Activated gamma-delta T cell treated with anti-CD3 and anti-CD28 coated beads, Interleukin-2, amount 50 U/mL, for 16 hours (primary cell): ENCODE results near the gene GOLGA6L1.
"Not testable (repeated sequence)": the region's sequence is repeated elsewhere in the genome, so short reads cannot be mapped to it uniquely, and the experiment has no call there.

Experiments used
- DNase-seq: peaks from one replicate; pipeline ENCODE4 v3.0.0-alpha.2; 2020; ENCODE audit warnings: low read depth

GOLGA6L1 gene, protein sequence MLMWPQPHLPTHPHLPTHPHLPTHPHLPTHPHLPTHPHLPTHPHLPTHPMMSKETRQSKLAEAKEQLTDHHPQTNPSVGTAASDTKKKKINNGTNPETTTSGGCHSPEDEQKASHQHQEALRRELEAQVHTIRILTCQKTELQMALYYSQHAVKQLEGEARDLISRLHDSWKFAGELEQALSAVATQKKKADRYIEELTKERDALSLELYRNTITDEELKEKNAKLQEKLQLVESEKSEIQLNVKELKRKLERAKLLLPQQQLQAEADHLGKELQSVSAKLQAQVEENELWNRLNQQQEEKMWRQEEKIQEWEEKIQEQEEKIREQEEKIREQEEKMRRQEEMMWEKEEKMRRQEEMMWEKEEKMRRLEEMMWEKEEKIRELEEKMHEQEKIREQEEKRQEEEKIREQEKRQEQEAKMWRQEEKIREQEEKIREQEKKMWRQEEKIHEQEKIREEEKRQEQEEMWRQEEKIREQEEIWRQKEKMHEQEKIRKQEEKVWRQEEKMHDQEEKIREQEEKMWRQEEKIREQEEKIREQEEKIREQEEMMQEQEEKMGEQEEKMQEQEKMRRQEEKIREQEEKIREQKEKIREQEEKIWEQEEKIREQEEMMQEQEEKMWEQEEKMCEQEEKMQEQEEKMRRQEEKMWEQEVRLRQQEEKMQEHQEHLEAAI

DNA sequence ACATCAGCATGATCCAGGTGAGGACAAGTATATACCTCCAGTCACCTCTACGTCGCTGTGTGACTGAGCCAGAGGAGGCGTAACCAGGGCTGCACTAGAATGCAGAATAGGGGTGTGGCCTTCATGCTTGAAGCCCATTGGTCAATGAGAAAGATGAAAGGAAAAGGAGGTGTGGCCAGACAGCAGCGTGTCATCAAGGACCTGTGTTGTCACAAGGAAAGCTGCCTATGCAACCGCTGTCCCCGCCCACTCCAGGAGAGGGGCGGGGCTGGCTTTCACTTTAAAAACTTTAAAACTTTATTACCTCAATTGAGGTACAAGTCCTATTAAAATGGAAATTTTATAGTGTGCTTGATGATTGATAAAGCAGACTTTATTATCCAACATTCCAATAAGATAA lies at the start of gene GOLGA6L1:
GOLGA6L1 (minus strand) TSS at position 101 of the 400 bp plus-strand sequence; CDS start at position 10, 91 bp downstream.
- not testable (repeated sequence) for DNase-seq

DNA sequence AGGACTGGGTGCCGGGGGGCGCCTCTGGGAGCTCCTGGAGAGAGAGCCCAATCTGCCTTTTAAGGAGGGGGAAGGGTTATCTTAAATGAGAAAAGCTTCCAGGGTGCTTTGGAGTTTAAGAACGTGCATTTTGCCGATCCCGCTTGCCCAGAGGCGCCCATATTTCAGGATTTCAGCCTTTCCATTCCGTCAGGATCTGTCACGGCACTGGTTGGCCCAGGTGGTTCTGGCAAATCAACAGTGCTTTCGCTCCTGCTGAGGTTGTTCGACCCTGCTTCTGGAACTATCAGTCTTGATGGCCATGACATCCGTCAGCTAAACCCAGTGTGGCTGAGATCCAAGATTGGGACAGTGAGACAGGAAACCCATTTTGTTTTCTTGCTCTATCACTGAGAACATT lies 44.6 kb upstream of the GOLGA6L1 start:
- DNase-seq = not testable (repeated sequence)

DNA sequence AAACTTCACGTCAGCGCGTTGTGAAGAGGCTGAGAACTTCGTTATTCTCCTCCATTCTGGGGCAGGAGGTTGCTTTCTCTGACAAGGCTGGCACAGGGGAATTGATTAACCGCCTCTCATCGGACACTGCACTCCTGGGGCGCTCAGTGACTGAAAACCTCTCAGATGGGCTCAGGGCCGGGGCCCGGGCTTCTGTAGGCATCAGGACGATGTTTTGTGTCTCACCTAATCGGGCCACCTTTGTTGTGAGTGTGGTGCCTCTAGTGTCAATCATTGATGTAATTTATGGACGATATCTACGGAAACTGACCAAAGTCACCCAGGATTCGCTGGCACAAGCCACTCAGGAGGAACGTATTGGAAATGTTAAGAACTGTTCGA lies 43.9 kb upstream of the GOLGA6L1 start:
- DNase-seq = not testable (repeated sequence)

DNA sequence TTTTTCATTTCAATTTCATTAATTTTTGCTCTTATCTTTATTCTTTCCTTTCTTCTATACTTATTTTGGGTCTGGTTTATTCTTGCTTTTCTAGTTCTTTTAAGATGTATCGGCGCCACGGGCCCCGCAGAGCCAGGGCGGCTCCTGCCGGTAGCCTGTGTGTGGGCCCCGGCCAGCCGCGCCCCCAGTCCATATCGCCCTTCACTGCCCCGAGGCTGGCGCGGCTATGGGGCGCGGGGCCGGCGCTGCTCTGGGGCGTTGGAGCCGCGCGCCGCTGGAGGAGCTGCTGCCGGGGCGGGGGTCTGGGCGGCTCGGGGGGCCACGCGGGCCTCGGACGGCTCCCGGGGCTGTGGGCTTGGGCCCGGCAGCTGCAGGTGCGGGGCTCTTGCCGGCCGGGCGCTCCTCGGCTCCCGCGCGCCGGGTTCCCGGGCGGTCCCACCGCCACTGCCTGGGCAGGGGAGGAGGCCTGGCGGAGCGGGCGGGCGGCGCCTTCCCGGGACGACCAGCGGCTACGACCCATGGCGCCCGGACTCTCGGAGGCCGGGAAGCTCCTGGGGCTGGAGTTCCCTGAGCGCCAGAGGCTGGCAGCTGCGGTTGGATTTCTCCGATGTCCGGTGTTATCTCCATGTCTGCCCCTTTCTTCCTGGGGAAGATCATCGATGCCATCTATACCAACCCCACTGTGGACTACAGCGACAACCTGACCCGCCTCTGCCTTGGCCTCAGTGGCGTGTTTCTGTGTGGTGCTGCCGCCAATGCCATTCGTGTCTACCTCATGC lies 43.3 kb upstream of the GOLGA6L1 start:
- DNase-seq = not testable (repeated sequence)

DNA sequence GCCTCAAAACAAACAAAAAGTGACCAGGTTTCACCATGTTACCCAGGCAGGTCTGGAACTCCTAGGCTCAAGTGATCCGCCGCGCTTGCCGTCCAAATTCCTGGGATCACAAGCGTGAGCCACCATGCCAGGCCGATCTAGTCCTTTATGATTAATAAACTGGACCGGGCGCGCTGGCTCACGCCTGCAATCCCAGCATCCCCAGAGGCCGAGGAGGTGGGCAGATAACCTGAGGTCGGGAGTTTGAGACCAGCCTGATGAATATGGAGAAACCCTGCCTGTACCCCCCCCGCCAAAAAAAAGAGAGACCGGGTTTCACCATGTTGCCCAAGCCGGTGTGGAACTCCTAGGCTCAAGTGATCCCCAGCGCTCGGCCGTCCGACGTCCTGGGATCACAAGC lies 40.1 kb upstream of the GOLGA6L1 start:
- not testable (repeated sequence) for DNase-seq

DNA sequence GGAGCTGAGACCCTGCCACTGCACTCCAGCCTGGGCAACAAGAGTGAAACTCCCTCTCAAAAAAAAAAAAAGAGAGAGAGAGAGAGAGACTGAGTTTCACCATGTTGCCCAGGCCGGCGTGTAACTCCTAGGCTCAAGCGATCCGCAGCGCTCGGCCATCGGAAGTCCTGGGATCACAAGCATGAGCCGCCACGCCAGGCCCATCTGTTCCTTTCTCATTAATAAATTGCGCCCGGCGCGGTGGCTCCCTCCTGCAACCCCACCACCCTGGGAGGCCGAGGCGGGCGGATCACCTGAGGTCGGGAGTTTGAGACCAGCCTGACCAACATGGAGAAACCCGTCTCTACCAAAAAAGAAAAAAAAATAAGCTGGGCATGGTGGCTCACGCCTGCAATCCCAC lies 39.0 kb upstream of the GOLGA6L1 start:
- not testable (repeated sequence) for DNase-seq

DNA sequence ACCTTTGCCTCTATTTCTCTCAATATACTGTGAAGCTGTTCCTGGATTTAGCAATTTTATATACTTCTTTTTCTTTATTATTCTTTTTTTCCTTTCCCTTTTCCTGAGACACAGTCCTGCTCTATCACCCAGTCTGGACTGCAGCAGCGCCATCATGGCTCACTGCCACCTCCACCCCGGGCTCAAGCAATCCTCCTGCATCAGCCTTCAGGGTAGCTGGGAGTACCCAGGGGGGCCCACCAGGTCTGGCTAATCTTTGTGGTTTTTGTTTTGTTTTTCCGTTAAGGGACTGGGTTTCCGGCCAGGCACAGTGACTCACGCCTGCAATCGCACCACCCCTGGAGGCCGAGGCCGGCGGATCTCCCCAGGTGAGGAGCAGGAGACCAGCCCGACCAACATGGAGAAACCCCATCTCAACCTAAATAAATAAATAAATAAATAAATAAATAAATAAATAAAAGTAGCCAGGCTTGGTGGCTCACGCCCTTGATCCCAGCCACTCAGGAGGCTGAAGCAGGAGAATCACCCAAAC lies 38.1 kb upstream of the GOLGA6L1 start:
- DNase-seq = not testable (repeated sequence)

DNA sequence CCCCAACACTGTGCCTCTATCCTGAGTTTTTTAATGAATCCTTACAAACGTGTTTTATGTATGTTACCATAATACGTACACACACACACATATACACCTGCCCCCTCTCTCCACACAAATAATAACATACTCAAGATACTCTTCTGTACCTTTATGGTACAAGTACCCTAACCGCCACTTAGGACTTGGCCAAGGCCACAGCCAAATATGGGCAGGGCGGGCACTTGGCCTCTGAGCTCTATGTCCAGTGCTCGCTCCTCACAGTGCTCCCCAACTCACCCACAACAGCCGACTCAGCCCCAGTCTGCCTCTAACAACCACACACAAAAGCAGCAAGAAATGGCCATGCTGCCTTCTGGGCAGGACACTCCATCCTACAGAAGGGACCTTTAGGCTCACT lies 3.8 kb downstream of the GOLGA6L1 start:
- DNase-seq = not testable (repeated sequence)

DNA sequence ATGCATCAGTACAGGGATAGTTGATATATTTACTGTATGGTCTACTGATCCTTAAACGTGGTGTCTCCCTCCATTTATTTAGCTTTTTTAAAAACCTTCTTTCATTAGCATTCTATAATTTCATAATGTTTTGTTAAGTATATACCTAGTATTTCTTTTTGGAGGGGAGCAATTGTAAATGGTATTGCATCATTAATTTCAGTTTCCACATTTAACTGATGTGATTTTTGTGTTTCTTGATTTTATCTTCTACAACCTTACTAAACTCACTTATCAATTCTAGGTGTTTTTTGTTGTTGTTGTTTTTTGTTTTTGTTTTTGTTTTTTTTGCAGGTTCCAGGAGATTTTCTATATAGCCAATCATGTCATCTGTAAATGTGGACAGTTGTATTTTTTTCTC lies 18.4 kb downstream of the GOLGA6L1 start:
- DNase-seq = no peak

DNA sequence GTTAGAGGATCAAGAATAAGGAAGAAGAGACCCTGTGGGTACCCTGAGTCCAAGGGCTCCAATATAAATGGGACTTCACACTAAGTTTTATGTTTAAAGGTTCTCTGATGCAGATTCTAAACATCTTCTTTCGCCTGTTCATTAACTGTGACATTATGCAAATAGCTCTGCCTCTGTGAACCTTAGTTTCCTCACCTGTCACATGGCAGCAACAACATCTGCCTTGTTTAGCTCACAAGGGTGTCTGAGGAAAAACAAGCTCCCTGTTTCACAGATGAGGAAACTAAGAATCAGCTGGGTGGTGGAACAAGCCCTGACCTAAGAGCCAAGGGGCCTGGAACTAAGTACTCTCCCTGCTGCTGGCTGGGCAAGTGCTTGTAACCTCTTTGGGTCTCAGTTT lies 40.8 kb downstream of the GOLGA6L1 start:
- DNase-seq = no peak

DNA sequence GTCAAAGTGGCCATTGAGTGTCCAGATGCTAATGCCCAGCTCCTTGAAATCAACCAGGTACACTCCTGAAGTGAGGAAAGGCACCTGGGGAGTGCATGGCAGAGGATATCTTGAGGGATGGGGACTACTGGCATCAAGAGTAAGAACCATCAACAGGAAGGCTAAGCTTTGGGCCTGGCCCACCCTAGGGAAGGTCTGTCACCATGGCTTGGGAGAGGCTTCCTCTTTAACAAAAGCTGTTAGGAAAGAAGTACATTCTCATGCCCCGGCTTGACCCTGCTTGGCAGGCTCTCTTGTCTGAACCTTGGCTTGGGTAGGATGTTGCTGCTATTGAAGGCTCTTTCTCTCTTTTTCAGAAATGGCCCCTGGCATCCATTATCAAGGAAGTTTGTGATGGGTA lies 53.5 kb downstream of the GOLGA6L1 start:
- no peak for DNase-seq

DNA sequence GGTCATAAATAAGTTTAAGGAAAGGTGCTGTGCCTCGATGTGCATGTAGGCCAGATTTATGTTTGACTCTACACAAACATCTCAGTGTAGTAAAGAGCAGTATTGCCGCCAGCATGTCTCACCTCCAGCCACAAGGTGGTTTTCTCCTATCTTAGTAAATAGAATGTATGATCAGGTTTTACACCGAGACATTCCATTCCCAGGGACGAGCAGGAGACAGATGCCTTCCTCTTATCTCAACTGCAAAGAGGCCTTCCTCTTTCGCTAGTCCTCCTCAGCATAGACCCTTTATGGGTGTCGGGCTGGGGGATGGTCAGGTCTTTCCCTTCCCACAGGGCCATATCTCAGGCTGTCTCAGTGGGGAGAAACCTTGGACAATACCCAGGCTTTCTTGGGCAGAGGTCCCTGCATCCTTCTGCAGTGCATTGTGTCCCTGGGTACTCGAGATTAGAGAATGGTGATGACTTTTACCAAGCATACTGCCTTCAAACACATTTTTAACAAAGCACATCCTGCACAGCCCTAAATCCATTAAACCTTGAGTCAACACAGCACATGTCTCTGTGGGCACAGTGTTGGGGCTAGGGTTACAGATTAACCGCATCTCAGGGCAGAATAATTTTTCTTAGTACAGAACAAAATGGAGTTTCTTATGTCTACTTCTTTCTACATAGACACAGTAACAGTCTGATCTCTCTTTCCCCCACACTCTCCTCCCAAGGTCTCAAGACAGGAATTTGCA lies 54.5 kb downstream of the GOLGA6L1 start:
- DNase-seq = not testable (repeated sequence)

DNA sequence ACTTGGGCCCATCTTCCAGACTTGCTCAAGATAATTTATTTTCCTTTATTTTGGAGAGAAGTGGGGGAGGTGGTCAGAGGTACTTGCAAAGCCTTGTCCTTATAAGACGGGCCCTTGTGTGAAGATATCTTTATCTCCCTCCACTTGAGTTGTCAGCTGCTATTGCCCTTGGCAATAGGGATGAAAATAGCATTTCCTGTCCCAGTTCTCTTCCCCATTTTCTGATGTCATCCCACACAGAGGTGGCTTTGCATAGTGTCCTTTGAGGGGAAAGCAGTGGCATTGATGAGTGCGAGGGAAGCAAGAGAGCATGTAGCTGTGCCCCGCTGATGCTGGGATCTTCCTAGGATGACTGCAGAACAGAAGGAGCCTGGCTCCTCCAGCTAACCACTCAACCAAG lies 55.4 kb downstream of the GOLGA6L1 start:
- no peak for DNase-seq

DNA sequence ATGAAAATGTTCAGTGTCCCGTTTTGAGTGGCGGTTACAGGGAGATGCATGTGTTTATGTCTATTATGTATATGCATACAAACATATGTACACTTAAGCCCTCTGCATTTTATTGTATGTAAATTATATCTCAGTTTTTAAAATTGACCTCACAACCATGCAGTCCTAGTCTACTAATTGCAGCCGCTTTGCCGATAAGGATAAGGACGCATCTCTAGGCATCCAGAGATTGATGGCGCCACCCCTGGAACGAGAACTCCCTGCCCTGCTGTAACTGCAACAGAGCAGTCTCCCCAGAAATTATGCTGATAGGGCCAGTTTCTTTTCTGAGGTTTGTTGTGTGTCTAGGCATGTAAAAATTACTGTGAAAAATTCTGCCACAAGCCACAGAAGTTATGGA lies 56.9 kb downstream of the GOLGA6L1 start:
- no peak for DNase-seq
